ENCODE measurements around the gene APBB2. TPM values are rescaled to one million over a fixed set of nuclear protein-coding genes. Genes with fewer than 3 reads are reported as not detected.

APBB2 gene
- total RNA-seq, 2 donors from 2014 or later = 17.4 to 56.6 TPM

GRCh38 chr4:41169256-41169800 is 45.0 kb downstream of the APBB2 start:
- intact Hi-C loops (cut with DNase I) = no loop called here
- no peak for DNase-seq (ENCODE audit: low spot score)
- WGBS = 34% methylated on average over 4 of the region's 4 CpGs
- H3K27ac ChIP-seq = no peak overlapping the region
- no peaks in the 10 kb centered on the region for H3K27me3 ChIP-seq (replicated peaks; ENCODE audit: insufficient read depth)
- no peaks in the 10 kb centered on the region for H3K36me3 ChIP-seq
- H3K9me3 ChIP-seq = no peaks in the 10 kb centered on the region
- no peaks in the 10 kb centered on the region for H3K4me1 ChIP-seq (replicated peaks)
- H3K4me3 ChIP-seq = no peak overlapping the region
- no peak for TF ChIP-seq POLR2A (IDR thresholded peaks at IDR 0.05)
- no peak for TF ChIP-seq CTCF (IDR thresholded peaks at IDR 0.05)
- TF ChIP-seq POLR2AphosphoS5 (IDR thresholded peaks at IDR 0.05) = no peak

GRCh38 chr4:41167191-41167590 is 47.2 kb downstream of the APBB2 start:
- no peak for DNase-seq (ENCODE audit: low spot score)
- Histone ChIP-seq H3K4me1 (replicated peaks) (no peaks in the 10 kb centered on the region), H3K27ac (no peak overlapping the region), H3K4me3 (no peak overlapping the region), H3K9me3 (no peaks in the 10 kb centered on the region), H3K36me3 (no peaks in the 10 kb centered on the region), H3K27me3 (replicated peaks; ENCODE audit: insufficient read depth) (no peaks in the 10 kb centered on the region)
- TF ChIP-seq CTCF (IDR thresholded peaks at IDR 0.05) (no peak), POLR2A (IDR thresholded peaks at IDR 0.05) (no peak), POLR2AphosphoS5 (IDR thresholded peaks at IDR 0.05) (no peak)
- 97% methylated on average over 4 of the region's 4 CpGs for WGBS
- intact Hi-C loops (cut with DNase I) = no loop called here

GRCh38 chr4:41164405-41164804 is 49.9 kb downstream of the APBB2 start:
- no peaks in the 10 kb centered on the region for H3K4me1 ChIP-seq (replicated peaks)
- intact Hi-C loops (cut with DNase I) = no loop called here
- WGBS = 79% methylated on average over 2 of the region's 2 CpGs
- DNase-seq (ENCODE audit: low spot score) = no peak
- H3K27me3 ChIP-seq (replicated peaks; ENCODE audit: insufficient read depth) = no peaks in the 10 kb centered on the region
- no peaks in the 10 kb centered on the region for H3K9me3 ChIP-seq
- no peak overlapping the region for H3K4me3 ChIP-seq
- H3K27ac ChIP-seq = no peak overlapping the region
- no peaks in the 10 kb centered on the region for H3K36me3 ChIP-seq
- TF ChIP-seq POLR2AphosphoS5 (IDR thresholded peaks at IDR 0.05) (no peak), CTCF (IDR thresholded peaks at IDR 0.05) (no peak), POLR2A (IDR thresholded peaks at IDR 0.05) (no peak)

GRCh38 chr4:41161355-41161754 is 53.0 kb downstream of the APBB2 start:
- DNase-seq (ENCODE audit: low spot score) = no peak
- no peak overlapping the region for H3K27ac ChIP-seq
- TF ChIP-seq POLR2A (IDR thresholded peaks at IDR 0.05) (no peak), CTCF (IDR thresholded peaks at IDR 0.05) (no peak), POLR2AphosphoS5 (IDR thresholded peaks at IDR 0.05) (no peak)
- H3K27me3 ChIP-seq (replicated peaks; ENCODE audit: insufficient read depth) = no peaks in the 10 kb centered on the region
- no peaks in the 10 kb centered on the region for H3K4me1 ChIP-seq (replicated peaks)
- no peaks in the 10 kb centered on the region for H3K9me3 ChIP-seq
- H3K36me3 ChIP-seq = no peaks in the 10 kb centered on the region
- intact Hi-C loops (cut with DNase I) = no loop called here
- H3K4me3 ChIP-seq = no peak overlapping the region
- 98% methylated on average over 3 of the region's 3 CpGs for WGBS

GRCh38 chr4:41160856-41161255 is 53.5 kb downstream of the APBB2 start:
- no peak overlapping the region for H3K4me3 ChIP-seq
- no peaks in the 10 kb centered on the region for H3K4me1 ChIP-seq (replicated peaks)
- intact Hi-C loops (cut with DNase I) = no loop called here
- no peaks in the 10 kb centered on the region for H3K9me3 ChIP-seq
- H3K27ac ChIP-seq = no peak overlapping the region
- no peak for TF ChIP-seq CTCF (IDR thresholded peaks at IDR 0.05)
- no peak for TF ChIP-seq POLR2AphosphoS5 (IDR thresholded peaks at IDR 0.05)
- no peak for TF ChIP-seq POLR2A (IDR thresholded peaks at IDR 0.05)
- no peak for DNase-seq (ENCODE audit: low spot score)
- WGBS = 78% methylated on average over 4 of the region's 4 CpGs
- no peaks in the 10 kb centered on the region for H3K36me3 ChIP-seq
- no peaks in the 10 kb centered on the region for H3K27me3 ChIP-seq (replicated peaks; ENCODE audit: insufficient read depth)

Data from prostate gland (tissue), 2 donors.